HepG2 (cell line): Measurements from ENCODE around the gene MSI2. TPM values are rescaled to one million over a fixed set of nuclear protein-coding genes. Genes with fewer than 3 reads are reported as not detected.
A peak's percentile ranks its signal among the peaks of the same experiment; 100 is the strongest.

Experiments used
- EHMT2 ChIP-seq: fragments of 200-600 bp; sonication (generic); IDR thresholded peaks from 2 replicates; pipeline ENCODE4 v1.7.0; 2017; ENCODE audit warnings: antibody characterized with exemption, low read depth, low read length, borderline replicate concordance
- HIC2 ChIP-seq: sonication (generic); formaldehyde crosslinking; IDR thresholded peaks from 2 replicates; pipeline ENCODE4 v1.9.0; 2022; ENCODE audit warnings: low read depth, missing genetic modification reagents
- HOMEZ ChIP-seq: IDR thresholded peaks from 2 replicates; pipeline ENCODE4 v1.6.1; 2016; ENCODE audit warnings: low read depth
- HOXA3 ChIP-seq: sonication (generic); formaldehyde crosslinking; IDR thresholded peaks from 2 replicates; pipeline ENCODE4 v1.5.0; 2020; ENCODE audit warnings: missing genetic modification reagents
- MXD4 ChIP-seq: IDR thresholded peaks from 2 replicates; pipeline ENCODE4 v1.6.1; 2016; ENCODE audit warnings: mild to moderate bottlenecking, missing biosample characterization, missing genetic modification reagents
- PAWR ChIP-seq: sonication (generic); formaldehyde crosslinking; IDR thresholded peaks from 2 replicates; pipeline ENCODE4 v1.4.0; 2020; ENCODE audit warnings: missing genetic modification reagents, mild to moderate bottlenecking, borderline replicate concordance
- SOX13 ChIP-seq, 3 experiments: fragments of 450-650 bp in 1 of 3; sonication (generic) in 1 of 3; formaldehyde crosslinking in 1 of 3; IDR thresholded peaks in 2 of 3; conservative IDR thresholded peaks in 1 of 3; 2 replicates each; pipeline versions ENCODE4 v1.5.0 to v1.6.1; 2016 to 2020; ENCODE audit warnings: antibody characterized with exemption in 1 of 3, mild to moderate bottlenecking in 1 of 3, missing compliant biosample characterization in 1 of 3, missing genetic modification reagents in 1 of 3, moderate library complexity in 1 of 3
- TEAD2 ChIP-seq: sonication (generic); formaldehyde crosslinking; IDR thresholded peaks from 2 replicates; pipeline ENCODE4 v1.9.0; 2021; ENCODE audit warnings: missing genetic modification reagents
- ZBTB38 ChIP-seq: sonication (generic); formaldehyde crosslinking; IDR thresholded peaks from 2 replicates; pipeline ENCODE4 v1.5.1; 2020; ENCODE audit warnings: mild to moderate bottlenecking, missing genetic modification reagents
- ZFP91 ChIP-seq: sonication (generic); formaldehyde crosslinking; IDR thresholded peaks from 2 replicates; pipeline ENCODE4 v1.9.0; 2022; ENCODE audit warnings: missing genetic modification reagents, mild to moderate bottlenecking, borderline replicate concordance
- ZFX ChIP-seq: sonication (generic); formaldehyde crosslinking; IDR thresholded peaks from 2 replicates; pipeline ENCODE4 v1.4.0; 2020; ENCODE audit warnings: mild to moderate bottlenecking, low read depth, missing genetic modification reagents, moderate library complexity
- ZNF333 ChIP-seq: sonication (generic); formaldehyde crosslinking; IDR thresholded peaks from 2 replicates; pipeline ENCODE4 v1.4.0; 2020; ENCODE audit warnings: mild to moderate bottlenecking, missing genetic modification reagents, borderline replicate concordance
- ZNF350 ChIP-seq: sonication (generic); formaldehyde crosslinking; IDR thresholded peaks from 2 replicates; pipeline ENCODE4 v1.4.0; 2020; ENCODE audit warnings: mild to moderate bottlenecking, low read depth, missing genetic modification reagents, borderline replicate concordance
- ZNF557 ChIP-seq: sonication (generic); formaldehyde crosslinking; IDR thresholded peaks from 2 replicates; pipeline ENCODE4 v1.4.0; 2020; ENCODE audit warnings: missing genetic modification reagents
- ZNF605 ChIP-seq: sonication (generic); formaldehyde crosslinking; IDR thresholded peaks from 2 replicates; pipeline ENCODE4 v1.8.0; 2022; ENCODE audit warnings: mild to moderate bottlenecking, missing genetic modification reagents
- polyA plus RNA-seq, 8 experiments: library from polyadenylated mRNA; depleted of rRNA in 3 of 8; stranded (reverse) in 7 of 8; unstranded in 1 of 8; fragments of >200 nt; fragmentation: Illumina TruSeq in 4 of 8; extraction: Trizol in 4 of 8; gene quantifications; 2 replicates each; pipeline versions ENCODE4 v1.2.1 to v1.2.3, GENCODE V29; 2011 to 2016; ENCODE audit warnings: low read depth in 4 of 8, missing spikeins in 1 of 8, mixed read lengths in 1 of 8; ENCODE audit not compliant: insufficient read depth in 1 of 8
- total RNA-seq, 5 experiments: library from RNA; depleted of rRNA; stranded (reverse); fragments of >200 nt; fragmentation: Illumina TruSeq; extraction: Trizol; gene quantifications; 2 replicates each; pipeline ENCODE4 v1.2.3, GENCODE V29; 2016; ENCODE audit warnings: low read depth in 1 of 5
- TF ChIP-seq, protein P1 (sequence below): sonication (generic); formaldehyde crosslinking; IDR thresholded peaks from 2 replicates; pipeline ENCODE4 v1.5.1; 2020; ENCODE audit warnings: mild to moderate bottlenecking, missing genetic modification reagents, moderate library complexity

Gene MSI2
- total and polyA plus RNA-seq, 2 of the 13 experiments (the other 11 are each of a cell fraction or from before 2014, with no cell fraction given), result 77.5 to 78.4 TPM

DNA sequence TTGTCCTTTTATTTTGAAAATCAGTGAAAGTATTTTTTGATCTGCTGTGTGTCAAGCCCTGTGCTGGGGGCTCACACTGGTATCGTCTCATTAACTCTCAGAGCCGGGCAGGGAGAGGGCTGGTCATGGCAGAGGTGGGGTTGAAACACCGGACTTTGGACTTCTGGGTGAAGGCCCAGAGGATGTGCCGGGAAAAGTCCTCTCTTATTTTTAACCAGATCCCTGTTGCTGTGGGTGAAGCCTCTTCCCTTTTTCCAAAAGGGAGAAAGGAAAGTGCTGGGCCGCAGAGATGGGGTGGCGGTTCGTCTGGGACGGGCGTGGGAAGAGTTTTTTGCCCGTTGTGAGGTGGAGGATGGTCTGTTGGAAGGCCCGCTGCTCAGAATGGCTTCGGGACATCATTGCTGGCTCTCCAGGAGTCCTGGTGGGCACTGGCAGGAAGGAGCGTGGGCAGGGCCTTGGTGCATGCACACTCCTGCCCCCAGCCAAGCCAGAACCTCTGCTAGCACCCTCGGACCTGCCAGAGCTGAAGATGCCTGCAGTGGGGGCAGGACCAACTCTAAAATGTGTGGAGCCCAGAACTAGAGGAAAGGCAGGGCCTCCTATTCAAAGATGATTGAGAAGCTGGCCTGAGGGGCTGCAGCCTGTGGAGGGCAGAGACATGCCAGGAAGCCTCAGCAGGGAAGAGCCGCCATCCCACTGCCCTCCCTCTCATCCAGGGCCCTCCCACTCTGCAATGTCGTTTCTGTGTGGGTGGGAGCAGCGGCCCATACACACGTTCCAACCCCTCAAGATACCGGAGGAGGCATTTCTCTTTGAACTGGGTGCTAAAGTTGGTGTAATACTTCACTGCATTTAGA lies 275.6 kb downstream of the MSI2 start (continued):
- TF ChIP-seq HOMEZ (CRISPR knock-in tag) (0 out of 2 replicates have a peak, but pooled peaks have one; percentile 10), TEAD2 (CRISPR knock-in tag) (no peak), PAWR (CRISPR knock-in tag) (no peak), ZFP91 (peak; percentile 39; the same call in 1 of the 2 replicates), ZNF557 (CRISPR knock-in tag) (0 out of 2 replicates have a peak, but pooled peaks have one; percentile 51), SOX13 (IDR thresholded peaks at IDR 0.05) (no peak), SOX13 (CRISPR knock-in tag; conservative IDR thresholded peaks at IDR 0.05 in 1 of 2, IDR thresholded peaks at IDR 0.05 in 1 of 2) (peak in 1 of 2 experiments; percentile 33; a peak in 1 of 4 replicates), EHMT2 (peak; percentile 70; the same call in 1 of the 2 replicates), HOXA3 (CRISPR knock-in tag) (peak; percentile 39; the same call in 1 of the 2 replicates), ZBTB38 (CRISPR knock-in tag) (0 out of 2 replicates have a peak, but pooled peaks have one; percentile 56), ZNF605 (no peak), ZNF333 (CRISPR knock-in tag) (no peak), MXD4 (peak; percentile 19; the same call in 1 of the 2 replicates), ZNF350 (CRISPR knock-in tag) (peak; percentile 39; the same call in 1 of the 2 replicates), HIC2 (CRISPR knock-in tag) (peak; percentile 60; the same call in 1 of the 2 replicates), ZFX (CRISPR knock-in tag) (peak; percentile 58)
- TF ChIP-seq, protein P1, sequence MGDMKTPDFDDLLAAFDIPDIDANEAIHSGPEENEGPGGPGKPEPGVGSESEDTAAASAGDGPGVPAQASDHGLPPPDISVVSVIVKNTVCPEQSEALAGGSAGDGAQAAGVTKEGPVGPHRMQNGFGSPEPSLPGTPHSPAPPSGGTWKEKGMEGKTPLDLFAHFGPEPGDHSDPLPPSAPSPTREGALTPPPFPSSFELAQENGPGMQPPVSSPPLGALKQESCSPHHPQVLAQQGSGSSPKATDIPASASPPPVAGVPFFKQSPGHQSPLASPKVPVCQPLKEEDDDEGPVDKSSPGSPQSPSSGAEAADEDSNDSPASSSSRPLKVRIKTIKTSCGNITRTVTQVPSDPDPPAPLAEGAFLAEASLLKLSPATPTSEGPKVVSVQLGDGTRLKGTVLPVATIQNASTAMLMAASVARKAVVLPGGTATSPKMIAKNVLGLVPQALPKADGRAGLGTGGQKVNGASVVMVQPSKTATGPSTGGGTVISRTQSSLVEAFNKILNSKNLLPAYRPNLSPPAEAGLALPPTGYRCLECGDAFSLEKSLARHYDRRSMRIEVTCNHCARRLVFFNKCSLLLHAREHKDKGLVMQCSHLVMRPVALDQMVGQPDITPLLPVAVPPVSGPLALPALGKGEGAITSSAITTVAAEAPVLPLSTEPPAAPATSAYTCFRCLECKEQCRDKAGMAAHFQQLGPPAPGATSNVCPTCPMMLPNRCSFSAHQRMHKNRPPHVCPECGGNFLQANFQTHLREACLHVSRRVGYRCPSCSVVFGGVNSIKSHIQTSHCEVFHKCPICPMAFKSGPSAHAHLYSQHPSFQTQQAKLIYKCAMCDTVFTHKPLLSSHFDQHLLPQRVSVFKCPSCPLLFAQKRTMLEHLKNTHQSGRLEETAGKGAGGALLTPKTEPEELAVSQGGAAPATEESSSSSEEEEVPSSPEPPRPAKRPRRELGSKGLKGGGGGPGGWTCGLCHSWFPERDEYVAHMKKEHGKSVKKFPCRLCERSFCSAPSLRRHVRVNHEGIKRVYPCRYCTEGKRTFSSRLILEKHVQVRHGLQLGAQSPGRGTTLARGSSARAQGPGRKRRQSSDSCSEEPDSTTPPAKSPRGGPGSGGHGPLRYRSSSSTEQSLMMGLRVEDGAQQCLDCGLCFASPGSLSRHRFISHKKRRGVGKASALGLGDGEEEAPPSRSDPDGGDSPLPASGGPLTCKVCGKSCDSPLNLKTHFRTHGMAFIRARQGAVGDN (CRISPR knock-in tag), result peak; percentile 80
